HepG2 (cell line): ENCODE data around the gene ATP5MG. TPM values are rescaled to one million over a fixed set of nuclear protein-coding genes. Genes with fewer than 3 reads are reported as not detected.

Experiments
- ADNP ChIP-seq: sonication (generic); formaldehyde crosslinking; IDR thresholded peaks from 2 replicates; pipeline ENCODE4 v1.4.0; 2020; ENCODE audit warnings: missing genetic modification reagents
- ARHGAP35 ChIP-seq: sonication (generic); formaldehyde crosslinking; IDR thresholded peaks from 2 replicates; pipeline ENCODE4 v1.9.0; 2022; ENCODE audit warnings: mild to moderate bottlenecking, inconsistent platforms, moderate library complexity, missing genetic modification reagents, borderline replicate concordance
- CBX5 ChIP-seq: sonication (generic); formaldehyde crosslinking; IDR thresholded peaks from 2 replicates; pipeline ENCODE4 v1.4.0; 2020; ENCODE audit warnings: missing genetic modification reagents, borderline replicate concordance
- DBP ChIP-seq: sonication (generic); formaldehyde crosslinking; IDR thresholded peaks from 2 replicates; pipeline ENCODE4 v1.4.0; 2020; ENCODE audit warnings: missing genetic modification reagents; ENCODE audit errors: not compliant biosample characterization
- HBP1 ChIP-seq: IDR thresholded peaks from 2 replicates; pipeline ENCODE4 v1.6.1; 2016; ENCODE audit warnings: low read depth, control low read depth
- HNRNPH1 ChIP-seq: fragments of 200-400 bp; formaldehyde crosslinking; optimal IDR thresholded peaks from 2 replicates; pipeline ENCODE3; 2017; ENCODE audit warnings: mild to moderate bottlenecking, low read depth, low read length
- KDM2A ChIP-seq: sonication (generic); formaldehyde crosslinking; IDR thresholded peaks from 2 replicates; pipeline ENCODE4 v1.4.0; 2020; ENCODE audit warnings: low read depth, missing genetic modification reagents, borderline replicate concordance
- PCBP2 ChIP-seq: fragments of 200-400 bp; formaldehyde crosslinking; optimal IDR thresholded peaks from 2 replicates; pipeline ENCODE3; 2018; ENCODE audit warnings: low read length, low read depth; ENCODE audit not compliant: poor library complexity, severe bottlenecking
- SPEN ChIP-seq: sonication (generic); formaldehyde crosslinking; IDR thresholded peaks from 2 replicates; pipeline ENCODE4 v1.5.1; 2020; ENCODE audit warnings: low read depth, mild to moderate bottlenecking, missing genetic modification reagents
- STAT5B ChIP-seq: sonication (generic); formaldehyde crosslinking; IDR thresholded peaks from 2 replicates; pipeline ENCODE4 v1.4.0; 2020; ENCODE audit warnings: missing genetic modification reagents
- ZMYM4 ChIP-seq: sonication (generic); formaldehyde crosslinking; IDR thresholded peaks from 2 replicates; pipeline ENCODE4 v1.8.1; 2023; ENCODE audit warnings: mild to moderate bottlenecking, missing genetic modification reagents
- ZNF446 ChIP-seq: sonication (generic); formaldehyde crosslinking; IDR thresholded peaks from 2 replicates; pipeline ENCODE4 v1.5.0; 2020; ENCODE audit warnings: mild to moderate bottlenecking, missing genetic modification reagents
- ZNF781 ChIP-seq: sonication (generic); formaldehyde crosslinking; IDR thresholded peaks from 2 replicates; pipeline ENCODE4 v1.5.1; 2020; ENCODE audit warnings: borderline replicate concordance, mild to moderate bottlenecking, missing genetic modification reagents; ENCODE audit errors: not compliant biosample characterization
- polyA plus RNA-seq, 8 experiments: library from polyadenylated mRNA; depleted of rRNA in 3 of 8; stranded (reverse) in 7 of 8; unstranded in 1 of 8; fragments of >200 nt; fragmentation: Illumina TruSeq in 4 of 8; extraction: Trizol in 4 of 8; gene quantifications; 2 replicates each; pipeline versions ENCODE4 v1.2.1 to v1.2.3, GENCODE V29; 2011 to 2016; ENCODE audit warnings: low read depth in 4 of 8, missing spikeins in 1 of 8, mixed read lengths in 1 of 8; ENCODE audit not compliant: insufficient read depth in 1 of 8
- total RNA-seq, 5 experiments: library from RNA; depleted of rRNA; stranded (reverse); fragments of >200 nt; fragmentation: Illumina TruSeq; extraction: Trizol; gene quantifications; 2 replicates each; pipeline ENCODE4 v1.2.3, GENCODE V29; 2016; ENCODE audit warnings: low read depth in 1 of 5
- TF ChIP-seq, protein P1 (sequence below): sonication (generic); formaldehyde crosslinking; IDR thresholded peaks from 2 replicates; pipeline ENCODE4 v1.4.0; 2020; ENCODE audit warnings: missing genetic modification reagents
- TF ChIP-seq, protein P2 (sequence below): sonication (generic); formaldehyde crosslinking; IDR thresholded peaks from 2 replicates; pipeline ENCODE4 v1.4.0; 2020; ENCODE audit warnings: missing genetic modification reagents
- TF ChIP-seq, protein P3 (sequence below): sonication (generic); formaldehyde crosslinking; IDR thresholded peaks from 2 replicates; pipeline ENCODE4 v1.5.1; 2020; ENCODE audit warnings: mild to moderate bottlenecking, missing genetic modification reagents, borderline replicate concordance
- TF ChIP-seq, protein P4 (sequence below): sonication (generic); formaldehyde crosslinking; IDR thresholded peaks from 2 replicates; pipeline ENCODE4 v1.8.0; 2023; ENCODE audit warnings: mild to moderate bottlenecking, missing genetic modification reagents

The ATP5MG gene
- total and polyA plus RNA-seq, 2 of the 13 experiments (the other 11 are each of a cell fraction or from before 2014, with no cell fraction given), result 260 to 320 TPM

GRCh38 chr11:118435290-118435892 is 34.0 kb downstream of the ATP5MG start (continued):
- TF ChIP-seq, protein P1, sequence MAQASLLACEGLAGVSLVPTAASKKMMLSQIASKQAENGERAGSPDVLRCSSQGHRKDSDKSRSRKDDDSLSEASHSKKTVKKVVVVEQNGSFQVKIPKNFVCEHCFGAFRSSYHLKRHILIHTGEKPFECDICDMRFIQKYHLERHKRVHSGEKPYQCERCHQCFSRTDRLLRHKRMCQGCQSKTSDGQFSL (CRISPR knock-in tag), result peak; percentile 15; the same call in 1 of the 2 replicates
- TF ChIP-seq STAT5B (CRISPR knock-in tag) (no peak), DBP (CRISPR knock-in tag) (no peak), HNRNPH1 (no peak), ARHGAP35 (CRISPR knock-in tag) (0 out of 2 replicates have a peak, but pooled peaks have one; percentile 45), CBX5 (CRISPR knock-in tag) (no peak), HBP1 (CRISPR knock-in tag) (no peak), SPEN (CRISPR knock-in tag) (no peak), ADNP (CRISPR knock-in tag) (no peak), ZMYM4 (CRISPR knock-in tag) (no peak; the same call in 1 of the 2 replicates), KDM2A (no peak), ZNF781 (no peak), ZNF446 (0 out of 2 replicates have a peak, but pooled peaks have one; percentile 51), PCBP2 (peak; percentile 16)
- TF ChIP-seq, protein P2, sequence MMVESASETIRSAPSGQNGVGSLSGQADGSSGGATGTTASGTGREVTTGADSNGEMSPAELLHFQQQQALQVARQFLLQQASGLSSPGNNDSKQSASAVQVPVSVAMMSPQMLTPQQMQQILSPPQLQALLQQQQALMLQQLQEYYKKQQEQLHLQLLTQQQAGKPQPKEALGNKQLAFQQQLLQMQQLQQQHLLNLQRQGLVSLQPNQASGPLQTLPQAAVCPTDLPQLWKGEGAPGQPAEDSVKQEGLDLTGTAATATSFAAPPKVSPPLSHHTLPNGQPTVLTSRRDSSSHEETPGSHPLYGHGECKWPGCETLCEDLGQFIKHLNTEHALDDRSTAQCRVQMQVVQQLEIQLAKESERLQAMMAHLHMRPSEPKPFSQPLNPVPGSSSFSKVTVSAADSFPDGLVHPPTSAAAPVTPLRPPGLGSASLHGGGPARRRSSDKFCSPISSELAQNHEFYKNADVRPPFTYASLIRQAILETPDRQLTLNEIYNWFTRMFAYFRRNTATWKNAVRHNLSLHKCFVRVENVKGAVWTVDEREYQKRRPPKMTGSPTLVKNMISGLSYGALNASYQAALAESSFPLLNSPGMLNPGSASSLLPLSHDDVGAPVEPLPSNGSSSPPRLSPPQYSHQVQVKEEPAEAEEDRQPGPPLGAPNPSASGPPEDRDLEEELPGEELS (CRISPR knock-in tag), result no peak
- TF ChIP-seq, protein P3, sequence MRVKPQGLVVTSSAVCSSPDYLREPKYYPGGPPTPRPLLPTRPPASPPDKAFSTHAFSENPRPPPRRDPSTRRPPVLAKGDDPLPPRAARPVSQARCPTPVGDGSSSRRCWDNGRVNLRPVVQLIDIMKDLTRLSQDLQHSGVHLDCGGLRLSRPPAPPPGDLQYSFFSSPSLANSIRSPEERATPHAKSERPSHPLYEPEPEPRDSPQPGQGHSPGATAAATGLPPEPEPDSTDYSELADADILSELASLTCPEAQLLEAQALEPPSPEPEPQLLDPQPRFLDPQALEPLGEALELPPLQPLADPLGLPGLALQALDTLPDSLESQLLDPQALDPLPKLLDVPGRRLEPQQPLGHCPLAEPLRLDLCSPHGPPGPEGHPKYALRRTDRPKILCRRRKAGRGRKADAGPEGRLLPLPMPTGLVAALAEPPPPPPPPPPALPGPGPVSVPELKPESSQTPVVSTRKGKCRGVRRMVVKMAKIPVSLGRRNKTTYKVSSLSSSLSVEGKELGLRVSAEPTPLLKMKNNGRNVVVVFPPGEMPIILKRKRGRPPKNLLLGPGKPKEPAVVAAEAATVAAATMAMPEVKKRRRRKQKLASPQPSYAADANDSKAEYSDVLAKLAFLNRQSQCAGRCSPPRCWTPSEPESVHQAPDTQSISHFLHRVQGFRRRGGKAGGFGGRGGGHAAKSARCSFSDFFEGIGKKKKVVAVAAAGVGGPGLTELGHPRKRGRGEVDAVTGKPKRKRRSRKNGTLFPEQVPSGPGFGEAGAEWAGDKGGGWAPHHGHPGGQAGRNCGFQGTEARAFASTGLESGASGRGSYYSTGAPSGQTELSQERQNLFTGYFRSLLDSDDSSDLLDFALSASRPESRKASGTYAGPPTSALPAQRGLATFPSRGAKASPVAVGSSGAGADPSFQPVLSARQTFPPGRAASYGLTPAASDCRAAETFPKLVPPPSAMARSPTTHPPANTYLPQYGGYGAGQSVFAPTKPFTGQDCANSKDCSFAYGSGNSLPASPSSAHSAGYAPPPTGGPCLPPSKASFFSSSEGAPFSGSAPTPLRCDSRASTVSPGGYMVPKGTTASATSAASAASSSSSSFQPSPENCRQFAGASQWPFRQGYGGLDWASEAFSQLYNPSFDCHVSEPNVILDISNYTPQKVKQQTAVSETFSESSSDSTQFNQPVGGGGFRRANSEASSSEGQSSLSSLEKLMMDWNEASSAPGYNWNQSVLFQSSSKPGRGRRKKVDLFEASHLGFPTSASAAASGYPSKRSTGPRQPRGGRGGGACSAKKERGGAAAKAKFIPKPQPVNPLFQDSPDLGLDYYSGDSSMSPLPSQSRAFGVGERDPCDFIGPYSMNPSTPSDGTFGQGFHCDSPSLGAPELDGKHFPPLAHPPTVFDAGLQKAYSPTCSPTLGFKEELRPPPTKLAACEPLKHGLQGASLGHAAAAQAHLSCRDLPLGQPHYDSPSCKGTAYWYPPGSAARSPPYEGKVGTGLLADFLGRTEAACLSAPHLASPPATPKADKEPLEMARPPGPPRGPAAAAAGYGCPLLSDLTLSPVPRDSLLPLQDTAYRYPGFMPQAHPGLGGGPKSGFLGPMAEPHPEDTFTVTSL (CRISPR knock-in tag), result no peak
- TF ChIP-seq, protein P4, sequence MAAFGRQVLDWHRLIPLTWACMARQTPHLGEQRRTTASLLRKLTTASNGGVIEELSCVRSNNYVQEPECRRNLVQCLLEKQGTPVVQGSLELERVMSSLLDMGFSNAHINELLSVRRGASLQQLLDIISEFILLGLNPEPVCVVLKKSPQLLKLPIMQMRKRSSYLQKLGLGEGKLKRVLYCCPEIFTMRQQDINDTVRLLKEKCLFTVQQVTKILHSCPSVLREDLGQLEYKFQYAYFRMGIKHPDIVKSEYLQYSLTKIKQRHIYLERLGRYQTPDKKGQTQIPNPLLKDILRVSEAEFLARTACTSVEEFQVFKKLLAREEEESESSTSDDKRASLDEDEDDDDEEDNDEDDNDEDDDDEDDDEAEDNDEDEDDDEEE, result 0 out of 2 replicates have a peak, but pooled peaks have one; percentile 11
